HT1080 (cell line): ENCODE data around the gene ZNF134. TPM values are rescaled to one million over a fixed set of nuclear protein-coding genes. Genes with fewer than 3 reads are reported as not detected.

ENCODE experiments used
- DNase-seq: peaks from one replicate; pipeline ENCODE4 v3.0.0-alpha.2; 2015; ENCODE audit warnings: low read depth
- polyA plus RNA-seq, 2 experiments: library from polyadenylated mRNA; depleted of rRNA; stranded (reverse); fragments of >200 nt; gene quantifications; 2 replicates each; pipeline ENCODE4 v1.2.3, GENCODE V29; 2015
- total RNA-seq: library from RNA; depleted of rRNA; stranded (reverse); fragments of >200 nt; shearing (Covaris generic); gene quantifications from 2 replicates; pipeline ENCODE4 v1.2.3, GENCODE V29; 2014; rRNA removed

Gene ZNF134
- total RNA-seq = 25.0 and 33.3 TPM in 2 replicates
- polyA plus RNA-seq (2015; cell fraction: cytosol; rRNA removed) = 14.8 and 15.3 TPM in 2 replicates
- polyA plus RNA-seq (2015; cell fraction: nucleus; rRNA removed) = 16.7 and 21.2 TPM in 2 replicates

DNA sequence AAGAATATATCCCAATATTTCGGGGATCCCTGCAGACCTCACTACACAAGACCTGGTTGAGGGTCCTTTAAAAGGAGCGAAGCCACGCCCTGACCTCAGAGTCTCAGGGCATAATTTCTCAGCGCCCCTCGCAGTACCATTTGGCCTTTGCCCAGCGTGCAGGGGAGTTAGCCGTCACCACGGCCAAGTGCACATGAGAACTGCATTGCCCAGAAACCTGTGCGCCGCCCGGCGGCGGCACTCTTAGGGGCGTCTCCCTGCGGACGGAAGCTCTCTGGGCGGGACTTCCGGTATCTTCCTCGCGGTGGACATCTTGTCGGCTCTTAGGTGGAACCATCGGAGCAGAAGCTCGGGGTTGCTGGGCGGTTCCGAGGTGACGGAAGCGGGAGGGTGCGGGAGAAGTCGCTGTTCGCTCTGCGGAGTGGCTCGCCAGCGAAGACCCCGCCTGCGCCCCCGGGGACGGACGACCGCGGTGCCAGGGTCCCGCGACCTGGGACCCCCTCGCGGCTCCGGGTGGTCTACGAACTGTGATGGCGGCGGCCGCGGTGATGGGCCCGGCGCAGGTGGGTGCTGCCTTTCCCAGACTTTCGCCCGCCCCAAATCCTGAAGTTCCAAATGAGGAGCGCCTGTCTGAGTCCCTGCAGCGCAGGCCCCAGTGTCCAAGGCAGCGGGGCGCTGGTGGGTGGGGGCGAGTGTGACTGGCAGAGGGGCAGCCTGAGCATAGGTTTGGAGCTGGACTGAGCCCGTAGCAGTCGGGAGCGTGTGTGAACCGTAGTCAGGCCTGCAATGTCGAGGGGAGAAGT is at the start of gene ZNF134:
ZNF134 (plus strand) TSS at position 302 of the 803 bp plus-strand sequence. CDS start 5,227 bp downstream, outside the sequence.
- DNase-seq = peak; percentile 84

DNA sequence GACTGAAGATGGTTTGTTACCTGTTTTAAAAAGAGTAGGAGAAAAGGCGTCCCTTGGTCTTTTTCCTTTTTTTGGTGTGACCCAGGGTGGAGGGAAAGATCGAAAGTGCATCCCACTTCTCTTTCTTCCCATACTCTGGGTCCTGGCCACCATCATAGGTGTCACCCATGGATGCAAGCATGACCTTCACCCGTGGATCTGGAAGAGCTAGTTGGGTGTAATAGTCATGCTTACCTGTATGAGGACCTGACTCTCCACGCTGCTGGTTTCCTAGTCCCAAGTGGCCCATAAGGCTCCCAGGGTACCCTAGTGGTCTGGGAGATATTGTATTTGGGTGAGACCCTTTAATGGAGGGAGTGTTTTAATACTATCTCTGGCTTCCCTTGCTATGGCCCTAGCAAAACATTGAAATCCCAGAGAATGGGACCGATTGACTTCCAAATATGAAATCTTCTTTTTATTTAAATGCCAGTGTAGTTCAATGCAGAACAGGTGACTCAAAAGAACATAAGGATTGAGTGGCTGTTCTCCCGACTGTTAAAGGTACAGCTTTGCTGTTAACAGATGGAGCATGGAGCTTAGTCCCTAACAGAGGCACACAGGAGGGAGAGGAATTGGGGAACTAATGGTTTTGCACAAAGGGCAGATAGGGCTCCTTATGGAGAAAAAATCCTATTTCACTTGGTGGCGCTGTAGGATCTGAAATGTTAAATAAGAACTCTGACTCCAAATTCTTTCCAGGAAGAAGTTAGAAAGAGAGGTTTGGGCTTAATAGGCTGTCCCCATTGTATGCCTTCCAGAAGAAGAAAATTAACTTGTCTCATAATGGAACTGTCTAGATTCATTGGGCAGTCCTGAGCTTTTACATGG is 47.4 kb upstream of the ZNF134 start:
- DNase-seq = no peak

DNA sequence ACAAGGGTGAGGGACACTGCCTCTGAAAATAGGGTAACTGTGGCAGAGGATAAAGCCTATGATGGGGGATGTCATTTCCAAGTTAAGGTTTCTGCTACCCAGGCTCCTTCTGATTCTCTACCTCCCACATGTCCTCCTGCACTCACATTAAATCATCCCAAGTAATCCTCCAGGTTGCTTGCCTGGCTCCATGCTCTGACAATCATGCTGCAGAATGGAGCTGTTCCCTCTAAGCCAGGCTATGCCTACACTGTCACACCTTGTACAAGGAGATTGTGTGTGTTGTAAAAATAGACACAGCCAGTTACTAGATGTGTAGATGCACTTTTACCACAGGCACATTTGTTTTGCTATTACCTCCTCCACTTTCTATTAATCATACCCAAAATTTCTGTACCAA is 43.3 kb upstream of the ZNF134 start:
- no peak for DNase-seq

DNA sequence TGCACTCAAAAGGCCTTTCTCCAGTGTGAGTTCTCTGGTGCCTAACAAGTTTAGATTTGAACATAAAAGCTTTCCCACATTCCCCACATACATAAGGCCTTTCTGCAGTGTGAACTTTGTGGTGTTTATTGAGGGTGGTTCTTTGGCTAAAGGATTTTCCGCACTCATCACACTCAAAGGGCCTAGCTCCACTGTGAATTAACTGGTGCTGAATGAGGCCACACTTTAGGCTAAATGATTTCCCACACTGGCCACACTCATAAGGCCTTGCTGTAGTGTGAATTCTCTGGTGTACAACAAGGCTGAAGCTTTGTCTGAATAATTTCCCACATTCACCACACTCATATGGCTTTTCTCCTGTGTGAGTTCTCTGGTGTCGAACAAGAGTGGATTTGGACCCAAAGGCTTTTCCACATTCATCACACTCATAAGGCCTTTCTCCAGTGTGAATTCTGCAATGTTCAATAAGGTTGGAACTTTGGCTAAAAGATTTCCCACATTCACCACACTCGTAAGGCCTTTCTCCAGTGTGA is 41.6 kb upstream of the ZNF134 start:
- DNase-seq = no peak

DNA sequence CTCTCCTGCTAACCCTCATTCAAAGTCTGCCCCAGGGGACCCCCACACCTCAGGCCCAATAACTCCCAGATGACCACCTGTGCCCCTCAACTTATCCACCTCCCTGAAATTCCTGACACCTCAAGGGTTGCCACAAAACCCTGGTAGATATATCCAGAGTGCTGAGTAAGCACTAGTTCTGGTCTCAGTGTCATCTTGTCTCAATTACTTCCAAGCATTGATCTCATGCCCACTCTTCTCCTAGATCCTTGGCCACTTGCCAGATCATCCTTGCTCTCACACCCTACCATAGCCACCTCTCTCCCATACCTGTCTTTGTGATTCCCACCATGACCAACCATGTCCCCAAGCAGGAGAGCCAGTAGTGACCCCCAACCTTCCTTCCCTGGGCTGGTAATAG is 37.4 kb upstream of the ZNF134 start:
- DNase-seq = no peak

DNA sequence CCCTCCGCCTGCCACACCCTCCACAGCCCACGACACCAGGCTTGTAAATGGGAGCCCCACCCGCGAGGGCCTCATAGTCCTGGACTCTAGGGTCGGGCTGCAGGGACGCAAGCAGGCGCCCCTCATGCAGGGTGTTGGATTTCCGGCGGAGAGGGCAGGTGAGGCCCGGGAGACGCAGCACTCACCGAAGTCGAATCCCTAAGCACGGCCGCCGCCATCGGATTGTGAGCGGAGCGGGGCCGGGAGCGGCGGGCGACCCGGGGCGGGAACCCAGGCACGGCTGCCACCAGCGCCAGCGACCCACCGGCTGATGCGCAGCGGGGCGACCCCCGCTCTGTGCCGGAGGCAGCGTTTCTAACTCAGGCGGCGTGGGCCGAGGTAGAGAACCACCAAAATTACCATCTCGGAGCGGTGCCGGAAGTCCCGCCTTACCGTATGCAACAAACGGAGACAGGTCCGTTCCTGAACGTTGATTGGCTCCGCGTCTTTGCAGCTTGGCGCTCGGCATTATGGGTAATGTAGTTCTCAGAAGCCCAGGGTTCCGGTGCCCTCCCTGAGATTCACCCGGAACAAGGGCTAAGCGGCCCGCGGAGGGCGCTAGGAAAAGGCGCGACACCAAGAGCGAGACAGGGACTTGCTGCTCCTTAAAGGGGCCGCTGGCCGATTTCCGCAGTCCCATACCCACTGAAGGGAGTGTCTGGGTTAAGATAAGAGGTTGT is 35.4 kb upstream of the ZNF134 start, which contains the start of gene ZNF416:
ZNF416 (minus strand) TSS at position 425 of the 719 bp plus-strand sequence; CDS start at position 218, 207 bp downstream.
- DNase-seq = peak; percentile 97

DNA sequence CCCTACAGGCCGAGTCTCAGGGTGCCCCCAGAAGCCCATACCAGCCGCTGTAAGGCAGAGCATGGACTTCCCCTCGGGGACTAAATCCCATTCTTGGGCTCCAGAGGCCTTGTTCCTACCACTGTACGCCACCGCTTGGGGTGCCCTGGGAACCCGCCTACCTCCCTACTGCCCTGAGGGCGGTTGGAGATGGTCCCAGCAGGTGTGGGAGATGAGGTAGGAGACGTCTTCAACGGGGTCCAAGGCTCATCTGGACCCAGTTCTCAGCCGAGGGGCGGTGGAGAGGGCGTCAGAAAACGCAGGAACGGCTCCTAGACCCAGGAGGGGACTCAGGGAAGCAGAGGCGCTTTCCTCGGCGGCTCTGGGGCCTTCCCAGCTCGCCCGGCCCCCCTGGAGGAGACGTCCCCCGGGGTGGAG is 30.9 kb upstream of the ZNF134 start:
- DNase-seq = no peak

GRCh38 chr19:57583521-57584416 is 30.3 kb upstream of the ZNF134 start, which contains the start of gene ZIK1:
Gene ZIK1, plus strand, starts transcription at chr19:57584145. Its CDS starts 212 bp downstream, at chr19:57584357.
- peak; percentile 54 for DNase-seq

- DNase-seq = peak; percentile 84
Observed at GRCh38 chr19:57587529-57587928, 26.5 kb upstream of the ZNF134 start.

DNA sequence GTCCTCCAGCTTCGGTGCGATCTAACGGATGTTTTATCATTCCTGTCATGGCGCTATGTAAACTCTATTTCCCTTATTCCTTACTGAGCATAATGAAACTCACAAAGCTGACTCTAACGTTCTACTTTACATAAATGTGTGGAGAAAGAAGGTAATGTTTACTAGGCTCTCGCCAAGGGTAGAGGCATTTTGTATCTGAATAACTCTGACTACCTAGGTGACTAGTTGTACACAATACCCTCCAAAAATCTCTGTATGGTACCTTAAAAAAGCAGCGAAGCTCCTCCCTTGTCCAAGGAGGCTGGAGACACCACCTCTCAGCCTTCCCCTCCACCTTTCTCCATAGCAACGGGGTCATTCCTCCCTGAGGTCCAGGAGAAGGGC is 14.7 kb upstream of the ZNF134 start:
- DNase-seq = no peak

DNA sequence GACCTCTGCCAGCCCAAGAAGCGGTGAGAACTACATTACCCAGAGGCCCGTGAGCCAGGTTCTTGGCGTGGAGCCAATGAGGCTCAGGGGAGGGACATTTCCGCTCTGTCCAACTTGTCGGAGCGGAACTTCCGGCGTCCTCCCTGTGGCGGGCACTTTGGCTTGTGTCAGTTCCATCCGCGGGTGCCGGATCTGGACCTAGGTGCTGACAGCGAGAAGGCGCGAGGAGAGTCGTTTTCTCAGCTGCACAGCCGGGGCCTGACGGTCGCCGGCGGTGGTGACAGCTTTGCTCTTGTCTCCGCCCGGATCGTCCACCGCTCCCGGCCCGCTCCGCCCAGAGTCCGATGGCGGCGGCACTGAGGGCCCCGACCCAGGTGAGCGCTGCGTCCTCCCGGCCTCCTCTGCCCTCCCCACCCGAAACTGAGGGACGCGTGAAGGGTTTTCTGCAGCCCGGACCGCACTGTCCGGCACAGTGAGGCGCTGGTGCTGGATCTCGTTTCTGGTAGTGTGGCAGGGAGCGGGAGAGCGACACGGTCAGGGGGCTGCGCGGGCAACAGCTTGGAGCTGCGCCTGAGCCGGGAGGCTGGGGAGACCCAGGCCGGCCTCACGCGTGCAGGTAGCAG is 14.2 kb upstream of the ZNF134 start, which contains the start of gene ZNF530:
ZNF530 (plus strand) TSS at position 125 of the 623 bp plus-strand sequence. CDS start 4,461 bp downstream, outside the sequence.
- peak; percentile 85 for DNase-seq

DNA sequence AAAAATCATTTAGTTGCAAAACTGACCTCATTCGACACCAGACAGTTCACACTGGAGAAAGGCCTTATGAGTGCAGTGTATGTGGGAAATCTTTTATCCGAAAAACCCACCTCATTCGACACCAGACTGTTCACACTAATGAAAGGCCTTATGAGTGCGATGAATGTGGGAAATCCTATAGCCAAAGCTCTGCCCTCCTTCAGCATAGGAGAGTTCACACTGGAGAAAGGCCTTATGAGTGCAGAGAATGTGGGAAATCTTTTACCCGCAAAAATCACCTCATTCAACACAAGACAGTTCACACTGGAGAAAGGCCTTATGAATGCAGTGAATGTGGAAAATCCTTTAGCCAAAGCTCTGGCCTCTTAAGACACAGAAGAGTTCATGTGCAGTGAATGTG is 7.1 kb upstream of the ZNF134 start:
- DNase-seq = no peak

GRCh38 chr19:57611113-57611512 is 2.9 kb upstream of the ZNF134 start:
- DNase-seq = no peak

GRCh38 chr19:57615346-57615745 is 1.3 kb downstream of the ZNF134 start:
- DNase-seq = no peak

GRCh38 chr19:57620673-57621348 is 6.8 kb downstream of the ZNF134 start:
- DNase-seq = peak; percentile 30

DNA sequence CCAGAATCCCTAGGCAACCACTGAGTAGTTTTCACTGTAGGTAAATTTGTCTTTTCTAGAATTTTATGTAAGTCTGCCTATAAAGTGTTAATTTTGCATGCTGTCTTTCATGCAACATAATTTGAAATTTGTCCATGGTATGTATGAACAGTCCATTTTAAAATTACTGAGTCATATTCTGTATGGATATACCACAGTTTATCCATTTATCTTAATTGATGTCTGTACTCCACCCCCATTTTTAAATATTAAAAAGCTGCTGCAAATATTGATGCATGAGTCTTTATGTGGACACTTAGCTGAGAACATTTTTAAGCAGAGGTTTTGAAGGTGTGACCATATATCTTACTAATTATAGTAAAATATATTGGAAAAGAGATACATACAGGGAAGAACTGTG is 9.0 kb downstream of the ZNF134 start:
- DNase-seq = no peak

- peak; percentile 87 for DNase-seq
Observed at GRCh38 chr19:57632987-57633831, 19.2 kb downstream of the ZNF134 start, which contains the start of gene ZNF211. Gene ZNF211, plus strand, starts transcription at chr19:57633168. Its CDS starts 179 bp downstream, at chr19:57633347.

DNA sequence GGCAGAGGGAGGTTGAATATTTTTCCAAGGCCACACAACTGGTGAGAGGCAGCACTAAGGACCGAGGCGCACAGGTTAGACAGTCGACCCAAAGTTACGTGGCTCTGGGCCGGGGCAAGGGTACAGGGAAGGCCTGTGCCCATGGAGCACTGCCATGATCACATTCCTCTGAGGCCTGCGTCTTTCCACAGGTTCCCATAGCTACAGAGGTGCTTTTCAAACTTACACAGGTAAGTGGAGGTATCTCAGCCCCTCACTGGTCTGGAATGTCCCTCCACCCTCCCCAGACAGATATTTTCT is 19.7 kb downstream of the ZNF134 start:
- DNase-seq = no peak
